ENCODE data around the gene CYB561D1.

CYB561D1 gene

GRCh38 chr1:109502364-109502851, 8.5 kb downstream of the CYB561D1 start:
- no peak for DNase-seq (ENCODE audit: low spot score)
- POLR2A ChIA-PET (ENCODE audit: low non-redundant PET): no interaction called here
- H3K27ac ChIP-seq: no peak overlapping the region
- CTCF ChIA-PET: interaction anchor here (0.7 kb wide), 1 partner anchor 31 kb away, joined by 3 read pairs; no protein-coding TSS in a partner anchor
- TF ChIP-seq CTCF (conservative IDR thresholded peaks at IDR 0.05; ENCODE audit: low read depth): no peak

GRCh38 chr1:109503935-109504334, 10.0 kb downstream of the CYB561D1 start:
- H3K27ac ChIP-seq: no peak overlapping the region
- ChIA-PET CTCF (interaction anchor here (0.6 to 6.9 kb wide), 2 partner anchors 28 to 110 kb away, joined by 4 to 41 read pairs; no protein-coding TSS in a partner anchor), POLR2A (ENCODE audit: low non-redundant PET) (no interaction called here)
- no peak for TF ChIP-seq CTCF (conservative IDR thresholded peaks at IDR 0.05; ENCODE audit: low read depth)
- no peak for DNase-seq (ENCODE audit: low spot score)

GRCh38 chr1:109504974-109505373, 11.1 kb downstream of the CYB561D1 start:
- no peak for DNase-seq (ENCODE audit: low spot score)
- CTCF ChIA-PET: interaction anchor here (0.6 to 6.9 kb wide), 3 partner anchors 12 to 27 kb away, joined by 3 to 41 read pairs (median 3); no protein-coding TSS in a partner anchor
- POLR2A ChIA-PET (ENCODE audit: low non-redundant PET): no interaction called here

GRCh38 chr1:109508001-109508872, 14.3 kb downstream of the CYB561D1 start:
- CTCF ChIA-PET: interaction anchor here (0.6 to 6.9 kb wide), 3 partner anchors 14 to 52 kb away, joined by 3 to 41 read pairs (median 3); no protein-coding TSS in a partner anchor
- H3K27ac ChIP-seq: no peak overlapping the region
- no peak for DNase-seq (ENCODE audit: low spot score)
- POLR2A ChIA-PET (ENCODE audit: low non-redundant PET): no interaction called here
- no peak for TF ChIP-seq CTCF (conservative IDR thresholded peaks at IDR 0.05; ENCODE audit: low read depth)

More at GRCh38 chr1:109504974-109505373, 11.1 kb downstream of the CYB561D1 start:
- H3K27ac ChIP-seq: no peak overlapping the region
- TF ChIP-seq CTCF (conservative IDR thresholded peaks at IDR 0.05; ENCODE audit: low read depth): no peak

GRCh38 chr1:109508873-109509175, 14.9 kb downstream of the CYB561D1 start:
- ChIA-PET POLR2A (ENCODE audit: low non-redundant PET) (no interaction called here), CTCF (interaction anchor here (0.6 to 6.9 kb wide), 2 partner anchors 13 to 23 kb away, joined by 3 to 41 read pairs; no protein-coding TSS in a partner anchor)
- H3K27ac ChIP-seq: no peak overlapping the region
- DNase-seq (ENCODE audit: low spot score): no peak
- no peak for TF ChIP-seq CTCF (conservative IDR thresholded peaks at IDR 0.05; ENCODE audit: low read depth)

GRCh38 chr1:109509176-109510134, 15.6 kb downstream of the CYB561D1 start, which contains the start of gene AMIGO1:
TSS of gene AMIGO1 (minus strand) at chr1:109509727. CDS start at chr1:109508912, 815 bp downstream.
- ChIA-PET CTCF (interaction anchor here (0.6 to 6.9 kb wide), 4 partner anchors 13 to 23 kb away, joined by 3 to 41 read pairs (median 6); partner anchors contain the start of gene CYB561D1), POLR2A (ENCODE audit: low non-redundant PET) (interaction anchor here (0.6 kb wide), 1 partner anchor 12 kb away, joined by 3 read pairs; no protein-coding TSS in a partner anchor)
- H3K27ac ChIP-seq: peak within 1 kb of the TSS; percentile 30; the same call in 1 of the 2 replicates
- TF ChIP-seq CTCF (conservative IDR thresholded peaks at IDR 0.05; ENCODE audit: low read depth): no peak
- DNase-seq (ENCODE audit: low spot score): peak; percentile 67

Data from RWPE1 (cell line).